NK-92 treated with Interleukin-12 subunit alpha and Interleukin-12 subunit beta, amount 100 ng/mL, for 24 hours (cell line): Measurements from ENCODE around the gene TRIM2.

Experiments used
- DNase-seq: peaks from one replicate; lab custom pipeline; 2025; lab: John Stamatoyannopoulos, UW

Gene TRIM2

GRCh38 chr4:153275380-153276276 is 71.4 kb downstream of the TRIM2 start:
- no peak for DNase-seq

- no peak for DNase-seq
These were observed 72.7 kb downstream of the TRIM2 start for GRCh38 chr4:153276971-153277370.

GRCh38 chr4:153281476-153281875 is 77.2 kb downstream of the TRIM2 start:
- DNase-seq: no peak

- DNase-seq: no peak
These were observed 77.8 kb downstream of the TRIM2 start for GRCh38 chr4:153282023-153282422.

GRCh38 chr4:153283260-153283659 is 79.0 kb downstream of the TRIM2 start:
- DNase-seq: no peak

GRCh38 chr4:153290134-153290533 is 85.9 kb downstream of the TRIM2 start:
- DNase-seq: no peak

- DNase-seq: no peak
These were observed 87.3 kb downstream of the TRIM2 start for GRCh38 chr4:153291562-153291961.

- DNase-seq: no peak
These were observed 88.9 kb downstream of the TRIM2 start for GRCh38 chr4:153292897-153293741.

- no peak for DNase-seq
These were observed 89.5 kb downstream of the TRIM2 start for GRCh38 chr4:153293742-153294057.

- no peak for DNase-seq
These were observed 90.4 kb downstream of the TRIM2 start for GRCh38 chr4:153294631-153295030.

GRCh38 chr4:153295131-153295755 is 91.0 kb downstream of the TRIM2 start:
- DNase-seq: no peak

GRCh38 chr4:153296040-153296823 is 92.0 kb downstream of the TRIM2 start:
- DNase-seq: no peak

- no peak for DNase-seq
These were observed 92.9 kb downstream of the TRIM2 start for GRCh38 chr4:153297116-153297515.

GRCh38 chr4:153310793-153311192 is 106.5 kb downstream of the TRIM2 start:
- no peak for DNase-seq

- no peak for DNase-seq
These were observed 110.7 kb downstream of the TRIM2 start for GRCh38 chr4:153314915-153315314.

- no peak for DNase-seq
These were observed 114.6 kb downstream of the TRIM2 start for GRCh38 chr4:153318696-153319320.

- DNase-seq: no peak
These were observed 118.5 kb downstream of the TRIM2 start for GRCh38 chr4:153322791-153323190.

GRCh38 chr4:153324046-153324445 is 119.8 kb downstream of the TRIM2 start:
- no peak for DNase-seq

- DNase-seq: no peak
These were observed 121.3 kb downstream of the TRIM2 start for GRCh38 chr4:153325558-153325957.

- no peak for DNase-seq
These were observed 122.3 kb downstream of the TRIM2 start for GRCh38 chr4:153326513-153326912.

- no peak for DNase-seq
These were observed 123.0 kb downstream of the TRIM2 start for GRCh38 chr4:153327247-153327646.
